LHCN-M2 (cell line): ENCODE data around the gene HPS1. TPM values are rescaled to one million over a fixed set of nuclear protein-coding genes. Genes with fewer than 3 reads are reported as not detected.

ENCODE experiments used
- DNase-seq: peaks from one replicate; pipeline ENCODE4 v3.0.0-alpha.2; 2012; ENCODE audit warnings: low read depth
- total RNA-seq: library from RNA; depleted of rRNA; stranded (reverse); fragments of >200 nt; gene quantifications from 2 replicates; pipeline ENCODE4 v1.2.3, GENCODE V29; 2014

The HPS1 gene
- total RNA-seq, 1 experiment from 2014 or later, result 46.0 TPM

GRCh38 chr10:98391065-98391464, 55.7 kb downstream of the HPS1 start:
- DNase-seq, result no peak

GRCh38 chr10:98390406-98390805, 56.3 kb downstream of the HPS1 start:
- no peak for DNase-seq

- DNase-seq, result no peak
Measured at GRCh38 chr10:98389398-98389797, 57.3 kb downstream of the HPS1 start.

GRCh38 chr10:98388101-98388655, 58.6 kb downstream of the HPS1 start:
- peak; percentile 61 for DNase-seq

GRCh38 chr10:98384531-98385133, 62.1 kb downstream of the HPS1 start:
- no peak for DNase-seq

GRCh38 chr10:98383869-98384268, 62.9 kb downstream of the HPS1 start:
- no peak for DNase-seq

- peak; percentile 86 for DNase-seq
Measured at GRCh38 chr10:98383134-98383667, 63.5 kb downstream of the HPS1 start.

GRCh38 chr10:98382691-98383101, 64.0 kb downstream of the HPS1 start:
- DNase-seq, result no peak

GRCh38 chr10:98380493-98381339, 66.0 kb downstream of the HPS1 start:
- DNase-seq, result no peak

GRCh38 chr10:98378722-98379121, 68.0 kb downstream of the HPS1 start:
- no peak for DNase-seq

- no peak for DNase-seq
Measured at GRCh38 chr10:98377536-98377935, 69.2 kb downstream of the HPS1 start.

- DNase-seq, result no peak
Measured at GRCh38 chr10:98377001-98377400, 69.7 kb downstream of the HPS1 start.

- peak; percentile 31 for DNase-seq
Measured at GRCh38 chr10:98376485-98376884, 70.2 kb downstream of the HPS1 start.

GRCh38 chr10:98374217-98374985, 72.3 kb downstream of the HPS1 start:
- peak; percentile 86 for DNase-seq

GRCh38 chr10:98373260-98374040, 73.3 kb downstream of the HPS1 start:
- DNase-seq, result no peak

GRCh38 chr10:98370831-98371820, 75.6 kb downstream of the HPS1 start:
- DNase-seq, result no peak

GRCh38 chr10:98369801-98370200, 76.9 kb downstream of the HPS1 start:
- no peak for DNase-seq

- no peak for DNase-seq
Measured at GRCh38 chr10:98368644-98369043, 78.1 kb downstream of the HPS1 start.

GRCh38 chr10:98367604-98368451, 78.9 kb downstream of the HPS1 start:
- DNase-seq, result no peak
